EL (cell line): ENCODE results near the gene HNMT.
"Not testable (repeated sequence)": the region's sequence is repeated elsewhere in the genome, so short reads cannot be mapped to it uniquely, and the experiment has no call there.

Experiments used
- DNase-seq: peaks from one replicate; pipeline ENCODE4 v3.0.0-alpha.2; 2016

The HNMT gene

DNA sequence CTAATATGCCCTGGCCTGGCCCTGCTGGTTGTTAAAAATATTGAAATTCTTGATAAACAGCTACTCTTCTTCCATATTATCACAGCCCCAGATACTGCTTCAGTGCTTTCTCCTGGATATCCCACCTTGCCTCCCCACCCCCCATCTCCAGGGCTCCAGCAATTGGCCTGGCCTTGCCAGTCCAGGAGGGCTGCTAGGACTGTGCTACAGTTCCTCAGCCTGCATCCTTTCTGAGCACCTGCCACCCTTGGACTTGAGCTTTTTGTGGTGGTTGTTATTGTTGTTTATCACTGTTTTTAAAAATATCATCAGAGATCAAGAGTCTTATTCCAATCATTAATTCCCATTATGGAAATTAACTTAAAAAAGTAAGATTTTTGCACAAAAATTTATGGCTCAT is 13.5 kb downstream of the HNMT start:
- DNase-seq, result no peak

DNA sequence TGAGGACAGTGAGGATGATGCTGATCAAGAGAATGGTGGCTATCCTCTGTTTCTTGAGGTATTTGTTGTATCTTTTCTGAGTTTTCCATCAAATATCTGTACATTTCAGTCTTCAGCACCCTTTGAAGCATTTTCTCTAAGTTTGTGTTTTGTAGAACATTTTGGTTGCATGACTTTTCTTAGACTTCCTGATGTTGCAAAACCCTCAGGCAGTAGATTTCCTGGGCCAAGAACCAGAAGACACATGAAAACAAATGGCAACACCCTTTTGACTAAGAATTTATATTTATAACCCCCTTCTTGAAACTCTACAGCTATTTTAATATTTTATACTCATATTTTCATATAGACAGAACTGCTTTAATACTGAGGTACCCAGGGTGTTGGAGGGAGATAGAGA is 16.2 kb downstream of the HNMT start:
- no peak for DNase-seq

DNA sequence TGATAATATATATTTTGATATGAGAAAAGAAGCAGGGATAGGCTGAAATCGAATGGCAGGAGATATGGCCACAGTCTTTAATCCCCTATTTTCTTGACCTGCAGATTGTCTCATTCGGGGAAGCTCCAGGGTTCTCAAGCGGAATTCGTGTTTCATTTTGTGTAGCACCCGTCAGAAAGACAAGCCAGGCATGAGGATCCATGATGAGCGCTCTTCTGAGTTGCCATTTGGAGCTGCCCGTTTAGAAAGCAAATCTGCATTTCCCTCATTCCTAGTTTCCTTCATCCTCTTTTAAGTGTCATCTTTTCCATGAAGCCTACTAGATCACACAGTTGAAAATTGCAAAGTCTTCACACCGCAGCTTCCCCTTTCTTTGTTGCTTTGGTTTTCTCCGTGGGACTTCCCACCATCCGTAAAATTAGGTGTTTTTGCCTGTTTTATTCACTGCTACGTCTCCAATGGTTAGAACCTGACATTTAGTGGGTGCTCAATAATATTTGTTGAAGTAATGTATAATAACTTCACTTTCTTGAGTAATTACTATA is 16.9 kb downstream of the HNMT start:
- no peak for DNase-seq

DNA sequence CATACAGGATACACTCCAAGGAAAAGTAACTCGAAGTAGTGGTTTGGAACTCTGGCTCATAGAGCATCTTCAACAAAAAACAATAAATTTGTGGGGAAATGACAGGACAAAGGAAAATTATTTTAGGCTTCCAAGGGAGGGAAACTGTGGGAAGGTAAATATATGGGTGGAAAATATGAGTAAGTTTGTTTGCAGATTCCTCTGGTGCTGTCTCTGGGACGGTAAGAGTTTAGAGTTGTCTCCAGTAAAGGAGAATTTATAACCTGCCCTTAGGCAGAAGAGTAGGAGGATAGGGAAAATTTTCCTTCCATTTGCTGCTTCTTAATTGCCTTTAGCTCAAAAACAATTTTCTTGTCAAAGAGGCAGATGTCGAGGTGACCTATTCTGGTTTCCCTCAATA is 19.3 kb downstream of the HNMT start:
- no peak for DNase-seq

DNA sequence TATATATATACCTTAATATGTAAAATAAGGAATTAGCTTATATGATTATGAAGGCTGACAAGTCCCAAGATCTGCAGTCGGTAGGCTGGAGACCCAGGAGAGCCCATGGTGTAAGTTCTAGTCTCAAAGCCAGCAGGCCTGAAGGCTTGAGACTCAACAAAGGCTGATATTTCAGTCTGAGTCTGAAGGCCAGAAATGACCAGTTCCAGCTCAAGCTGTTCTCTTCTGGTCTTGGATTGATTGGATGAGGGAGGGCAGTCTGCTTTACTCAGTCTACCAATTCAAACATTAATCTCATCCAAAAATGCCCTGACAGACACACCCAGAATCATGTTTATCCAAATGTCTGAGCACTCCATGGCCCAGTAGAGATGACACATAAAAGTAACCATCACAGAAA is 22.0 kb downstream of the HNMT start:
- no peak for DNase-seq

DNA sequence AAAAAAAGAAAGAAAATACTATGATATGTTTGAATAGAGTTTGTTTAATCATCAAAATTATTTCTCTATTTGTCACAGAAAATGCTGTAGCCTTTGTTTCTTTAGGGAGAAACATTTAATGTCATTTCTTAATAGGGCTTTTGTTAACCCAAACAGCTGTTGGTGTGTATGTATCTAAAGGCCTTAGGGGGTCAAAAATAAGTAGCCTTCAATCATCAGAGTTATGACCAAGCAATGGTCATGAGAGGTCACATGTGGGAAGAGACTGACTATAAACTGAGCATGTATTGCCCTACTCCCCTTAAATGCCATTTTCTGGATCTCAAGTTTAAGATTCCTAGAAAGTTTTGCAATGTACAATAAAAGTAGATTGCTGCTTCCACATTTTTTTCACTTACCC is 22.7 kb downstream of the HNMT start:
- no peak for DNase-seq

DNA sequence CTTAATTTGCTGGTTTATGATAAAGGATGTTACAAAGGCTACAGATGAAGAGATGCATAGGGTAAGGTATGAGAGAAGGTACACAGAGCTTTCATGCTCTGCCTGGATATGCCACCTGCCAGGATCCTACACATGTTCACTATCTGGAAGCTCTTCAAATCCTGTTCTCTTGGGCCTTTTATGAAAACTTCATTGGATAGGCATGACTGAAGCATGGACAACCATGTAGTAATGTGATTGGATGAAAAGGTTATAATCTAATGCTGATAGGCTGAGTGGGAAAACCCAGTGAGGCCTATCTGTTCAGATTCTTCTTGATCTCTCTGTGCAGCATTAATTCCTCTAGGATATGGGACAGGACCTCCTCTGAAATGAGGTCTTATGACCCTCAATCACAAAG is 26.8 kb downstream of the HNMT start:
- DNase-seq, result no peak

DNA sequence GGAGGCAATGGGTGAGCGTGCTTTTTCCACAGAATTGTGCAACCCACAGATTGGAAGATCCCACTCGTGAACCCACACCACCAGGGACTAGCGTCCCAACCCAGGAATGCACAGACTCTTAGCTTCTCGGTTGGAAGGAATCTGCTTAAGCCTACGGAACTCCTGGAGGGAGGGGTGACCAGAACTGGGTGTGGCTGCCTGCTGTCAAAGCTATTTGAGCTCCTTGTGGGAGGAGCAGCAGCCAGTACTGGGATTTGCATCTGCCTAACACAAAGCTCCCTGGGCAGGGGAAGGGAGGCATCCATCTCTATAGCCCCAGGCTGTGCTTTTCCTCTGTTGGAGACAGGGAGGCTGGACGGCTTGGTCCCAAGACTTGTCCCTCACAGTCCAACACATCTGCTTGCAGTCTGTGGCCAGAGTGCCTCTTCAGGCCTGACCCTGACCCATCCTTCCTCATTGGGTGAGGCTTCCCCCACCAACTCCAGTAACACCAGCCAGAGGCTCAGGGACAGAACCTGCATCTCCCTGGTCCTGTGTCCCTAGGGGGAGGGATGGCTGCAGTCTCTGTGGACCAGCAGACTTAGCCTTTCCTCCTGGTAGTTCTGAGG is 27.9 kb downstream of the HNMT start:
- DNase-seq, result no peak

DNA sequence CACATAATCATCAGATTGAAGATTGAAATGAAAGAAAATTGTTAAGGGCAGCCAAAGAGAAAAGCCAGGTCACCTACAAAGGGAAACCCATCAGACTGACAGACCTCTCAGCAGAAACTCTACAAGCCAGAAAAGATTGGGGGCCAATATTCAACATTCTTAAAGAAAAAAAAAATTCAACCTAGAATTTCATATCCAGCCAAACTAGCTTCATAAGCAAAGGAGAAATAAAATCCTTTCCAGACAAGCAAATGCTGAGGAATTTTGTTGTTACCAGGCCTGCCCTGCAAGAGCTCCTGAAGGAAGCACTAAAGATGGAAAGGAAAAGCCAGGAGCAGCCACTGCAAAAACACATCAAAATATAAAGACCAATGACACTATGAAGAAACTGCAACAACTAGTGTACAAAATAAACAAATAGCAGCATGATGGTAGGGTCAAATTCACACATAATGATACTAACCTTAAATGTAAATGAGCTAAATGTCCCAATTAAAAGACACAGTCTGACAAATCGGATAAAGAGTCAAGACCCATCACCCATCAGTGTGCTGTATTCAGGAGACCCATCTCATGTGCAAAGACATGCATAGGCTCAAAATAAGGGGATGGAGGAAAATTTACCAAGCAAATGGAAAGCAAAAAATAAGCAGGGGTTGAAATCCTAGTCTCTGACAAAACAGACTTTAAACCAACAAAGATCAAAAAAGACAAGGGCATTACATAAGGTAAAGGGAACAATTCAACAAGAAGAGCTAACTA is 29.6 kb downstream of the HNMT start:
- DNase-seq, result not testable (repeated sequence)

DNA sequence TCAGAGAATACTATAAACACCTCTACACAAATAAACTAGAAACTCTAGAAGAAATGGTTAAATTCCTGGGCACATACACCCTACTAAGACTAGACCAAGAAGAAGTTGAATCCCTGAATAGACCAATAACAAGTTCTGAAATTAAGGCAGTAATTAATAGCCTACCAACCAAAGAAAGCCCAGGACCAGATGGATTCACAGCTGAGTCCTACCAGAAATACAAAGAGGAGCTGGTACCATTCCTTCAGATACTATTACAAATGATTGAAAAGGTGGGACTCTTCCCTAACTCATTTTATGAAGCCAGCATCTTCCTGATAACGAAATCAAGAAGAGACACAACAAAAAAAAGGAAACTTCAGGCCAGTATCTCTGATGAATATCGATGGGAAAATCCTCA is 31.1 kb downstream of the HNMT start:
- DNase-seq, result not testable (repeated sequence)

DNA sequence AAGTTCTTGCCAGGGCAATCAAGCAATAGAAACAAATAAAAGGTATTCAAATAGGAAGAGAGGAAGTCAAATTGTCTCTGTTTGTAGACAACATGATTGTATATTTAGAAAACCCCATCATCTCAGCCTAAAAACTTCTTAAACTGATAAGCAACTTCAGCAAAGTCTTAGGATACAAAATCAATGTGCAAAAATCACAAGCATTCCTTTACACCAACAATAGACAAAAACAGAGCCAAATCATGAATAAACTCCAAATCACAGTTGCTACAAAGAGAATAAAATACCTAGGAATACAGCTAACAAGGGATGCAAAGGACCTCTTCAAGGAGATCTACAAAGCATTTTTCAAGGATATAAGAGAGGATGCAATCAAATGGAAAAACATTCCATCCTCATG is 31.9 kb downstream of the HNMT start:
- DNase-seq, result not testable (repeated sequence)

DNA sequence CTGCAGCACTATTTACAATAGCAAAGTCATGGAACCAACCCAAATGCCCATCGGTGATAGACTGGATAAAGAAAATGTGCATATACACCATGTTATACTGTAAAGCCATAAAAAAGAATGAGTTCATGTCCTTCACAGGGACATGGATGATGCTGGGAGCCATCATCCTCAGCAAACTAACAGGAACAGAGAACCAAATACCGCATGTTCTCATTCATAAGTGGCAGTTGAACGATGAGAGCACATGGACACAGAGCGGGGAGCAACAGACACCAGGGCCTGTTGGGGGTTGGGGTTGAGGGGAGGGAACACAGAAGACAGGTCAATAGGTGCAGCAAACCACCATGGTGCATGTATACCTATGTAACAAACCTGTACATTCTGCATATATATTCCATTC is 33.5 kb downstream of the HNMT start:
- DNase-seq, result no peak

DNA sequence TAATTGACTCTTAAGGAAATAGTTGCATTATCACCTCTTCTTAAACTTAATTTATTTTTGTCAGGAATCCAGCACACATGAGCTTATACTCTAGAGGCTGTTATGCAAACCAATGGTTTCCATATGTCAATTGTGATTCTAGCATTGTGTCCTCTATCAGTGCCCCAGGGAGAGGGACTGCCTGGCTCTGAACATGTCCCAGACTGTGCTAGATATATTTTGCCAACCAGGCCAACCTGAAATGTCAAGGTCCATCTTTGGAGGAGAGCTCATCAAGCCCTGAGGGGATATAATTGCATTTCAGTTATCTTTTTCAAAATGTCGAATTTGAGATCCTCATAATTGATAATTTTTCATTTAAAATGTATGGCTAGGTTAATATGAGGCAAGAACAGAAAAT is 34.2 kb downstream of the HNMT start:
- no peak for DNase-seq

DNA sequence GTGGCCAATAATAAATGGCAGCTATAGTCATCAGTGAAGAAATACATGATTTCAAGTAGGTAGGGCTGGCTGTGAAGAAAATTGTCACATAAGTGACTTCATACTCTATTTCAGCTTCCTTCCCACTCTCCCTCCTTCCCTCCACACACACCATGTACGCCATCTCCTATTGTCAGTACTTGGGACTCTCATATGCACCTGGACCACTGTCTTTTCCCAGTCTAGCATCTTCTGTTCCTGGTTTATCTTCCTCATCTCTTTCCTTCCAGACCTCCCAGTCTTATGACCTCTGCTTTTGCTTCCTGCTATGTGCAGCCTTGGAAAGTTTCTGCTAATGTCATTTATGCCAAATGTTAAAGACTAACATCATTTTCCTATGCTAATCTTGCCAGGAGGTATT is 35.0 kb downstream of the HNMT start:
- no peak for DNase-seq

DNA sequence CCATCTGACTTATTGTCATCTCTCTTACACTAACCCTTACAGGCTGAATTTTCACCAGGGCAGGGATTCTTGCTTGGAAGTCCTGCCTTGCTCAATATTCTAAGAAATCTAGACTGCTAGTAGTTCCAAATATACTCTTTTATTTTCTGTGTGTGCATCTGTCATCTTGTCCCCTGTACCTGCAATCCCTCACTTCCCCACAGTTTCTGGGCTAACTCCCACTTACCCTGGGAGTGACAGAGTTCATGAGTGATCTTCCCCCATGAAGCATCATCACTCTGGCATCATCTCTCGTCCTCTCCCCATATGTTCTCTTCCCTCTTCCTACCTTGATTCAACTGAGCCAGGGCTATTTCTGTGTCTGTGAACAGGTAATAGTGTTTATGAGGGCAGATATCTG is 35.7 kb downstream of the HNMT start:
- DNase-seq, result no peak

DNA sequence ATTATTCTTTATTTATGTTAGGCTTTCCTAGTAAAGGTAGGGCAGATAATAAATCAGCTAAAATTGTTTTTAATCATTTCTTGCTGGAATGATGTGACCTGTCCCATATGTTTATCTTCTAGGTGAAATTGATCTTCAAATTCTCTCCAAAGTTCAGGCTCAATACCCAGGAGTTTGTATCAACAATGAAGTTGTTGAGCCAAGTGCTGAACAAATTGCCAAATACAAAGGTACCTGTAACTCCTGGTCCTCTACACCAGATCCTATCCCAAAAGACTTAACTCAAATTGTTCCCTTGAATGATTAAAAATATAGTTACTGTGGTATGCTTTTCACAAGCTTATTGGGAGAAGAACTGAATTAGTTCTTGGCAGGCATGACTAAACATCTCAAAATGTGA is 36.5 kb downstream of the HNMT start:
- DNase-seq, result no peak

DNA sequence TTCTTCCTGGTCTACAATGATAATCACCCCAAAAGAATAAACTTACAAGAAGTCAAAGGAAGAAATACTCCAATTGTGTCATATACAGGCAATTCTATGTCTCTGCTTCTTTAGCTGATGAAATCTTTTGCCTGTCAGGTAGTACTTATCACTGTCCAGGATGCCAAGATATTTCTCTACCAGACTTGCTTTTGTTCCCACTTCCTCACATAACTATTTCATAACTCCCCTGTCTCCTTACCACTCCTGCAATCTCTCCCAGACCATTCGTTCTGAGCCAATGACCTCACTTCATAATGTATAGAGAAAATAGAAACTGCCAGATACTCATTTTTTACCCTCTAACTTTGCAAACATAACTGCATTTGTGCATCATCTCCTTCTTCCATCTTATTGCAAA is 39.1 kb downstream of the HNMT start:
- DNase-seq, result no peak

DNA sequence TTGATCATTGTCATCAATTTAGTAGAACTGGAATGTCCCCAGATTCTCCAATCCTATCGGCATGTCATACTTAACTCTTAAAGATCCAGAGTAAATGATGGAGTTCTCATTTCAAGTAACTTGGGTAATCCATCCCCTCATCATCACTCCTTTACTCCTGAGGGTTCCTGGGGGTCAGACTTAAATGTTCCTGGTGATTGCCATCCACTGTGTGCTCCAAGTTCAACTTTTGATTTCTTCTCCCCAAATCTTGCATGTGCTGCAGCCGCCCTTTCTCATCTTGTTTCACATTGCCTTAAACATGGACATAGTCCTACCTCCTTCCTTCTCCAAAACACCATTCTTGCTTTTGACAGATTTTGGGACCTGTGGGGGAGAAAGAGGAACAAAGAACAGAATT is 43.2 kb downstream of the HNMT start:
- no peak for DNase-seq

DNA sequence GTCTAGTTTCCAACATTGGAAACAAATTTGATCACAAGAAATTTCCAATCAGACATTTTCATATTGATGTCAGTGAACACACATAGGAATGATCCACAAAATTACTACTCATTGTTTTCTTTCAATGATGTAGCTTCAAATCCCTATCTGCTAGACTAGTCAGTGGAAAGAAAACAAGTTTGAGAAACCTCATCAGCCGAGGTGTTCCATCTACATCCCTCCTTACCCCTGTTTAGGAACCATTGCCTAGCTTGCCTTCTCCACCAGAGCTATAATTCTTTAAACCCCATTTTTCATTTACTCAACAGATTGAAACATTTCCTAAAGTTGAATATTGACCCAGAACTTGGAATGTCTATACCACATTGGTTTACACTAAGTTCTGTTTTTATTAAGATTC is 45.3 kb downstream of the HNMT start:
- DNase-seq, result no peak

DNA sequence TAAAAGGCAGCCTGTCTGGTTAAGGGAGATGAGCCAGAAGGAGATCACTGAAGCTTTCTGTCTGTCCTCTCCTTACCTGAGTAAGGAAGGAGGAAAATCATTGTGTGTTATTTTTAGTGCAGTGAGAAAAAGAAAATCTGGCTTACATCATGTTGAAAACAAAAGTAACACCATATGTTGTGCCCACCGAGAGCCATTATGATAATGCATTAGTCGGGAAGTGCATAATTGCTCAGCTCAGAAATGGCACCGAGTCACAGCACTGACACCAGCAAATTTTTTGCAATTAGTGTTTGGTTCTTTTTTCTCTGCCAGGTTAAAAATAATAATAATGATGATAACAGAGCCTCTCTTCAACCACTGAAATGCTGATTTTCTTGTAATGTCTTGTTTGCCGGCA is 46.6 kb downstream of the HNMT start:
- no peak for DNase-seq

DNA sequence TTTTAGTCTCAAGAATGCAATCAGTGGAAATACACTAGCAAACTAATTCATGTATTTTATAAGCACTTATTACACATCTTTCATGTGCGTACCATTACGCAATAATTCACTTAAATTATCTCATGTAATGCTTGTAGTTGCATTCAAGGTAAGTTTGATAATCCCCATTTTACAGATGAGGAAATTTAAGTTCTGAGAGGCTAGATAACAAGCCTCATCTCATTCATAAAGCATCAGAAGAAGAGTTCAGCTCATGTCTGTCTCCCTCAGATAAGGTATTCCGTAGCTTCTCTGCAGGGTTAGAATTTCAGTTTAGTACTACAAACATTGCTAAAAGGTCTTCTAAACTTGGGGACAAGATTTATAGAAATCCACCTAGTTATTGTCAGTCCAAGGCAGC is 47.8 kb downstream of the HNMT start:
- DNase-seq, result no peak

DNA sequence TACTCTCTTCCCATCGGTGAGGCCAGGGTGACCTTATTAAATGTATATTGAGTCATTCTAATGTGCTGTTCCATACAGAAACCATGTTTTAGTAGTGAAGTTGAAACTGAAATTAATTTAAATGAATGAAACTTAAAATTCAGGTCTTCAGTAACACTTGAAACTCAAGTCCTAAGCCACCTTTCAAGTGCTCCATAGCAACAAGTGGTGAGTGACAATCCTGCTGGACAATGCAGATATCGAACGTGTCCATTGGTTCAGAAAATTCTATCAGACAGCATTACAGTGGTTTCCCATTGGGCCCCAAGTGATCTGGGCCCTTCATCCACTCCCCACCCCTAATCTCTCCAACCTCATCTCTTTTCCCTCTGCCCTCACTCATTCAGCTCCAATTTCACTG is 48.7 kb downstream of the HNMT start:
- DNase-seq, result no peak

DNA sequence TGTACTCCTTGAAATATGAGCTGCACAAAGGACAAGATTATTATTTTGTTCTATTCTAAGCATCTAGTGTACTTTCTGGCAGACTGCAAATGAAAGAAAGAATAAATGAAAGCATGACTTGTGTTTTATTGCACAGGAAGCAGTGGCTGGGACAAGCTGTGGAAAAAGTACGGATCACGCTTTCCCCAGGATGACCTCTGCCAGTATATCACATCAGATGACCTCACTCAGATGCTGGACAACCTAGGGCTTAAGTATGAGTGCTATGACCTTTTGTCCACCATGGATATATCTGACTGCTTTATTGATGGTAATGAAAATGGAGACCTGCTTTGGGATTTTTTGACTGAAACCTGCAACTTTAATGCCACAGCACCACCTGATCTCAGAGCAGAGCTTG is 49.4 kb downstream of the HNMT start:
- no peak for DNase-seq

DNA sequence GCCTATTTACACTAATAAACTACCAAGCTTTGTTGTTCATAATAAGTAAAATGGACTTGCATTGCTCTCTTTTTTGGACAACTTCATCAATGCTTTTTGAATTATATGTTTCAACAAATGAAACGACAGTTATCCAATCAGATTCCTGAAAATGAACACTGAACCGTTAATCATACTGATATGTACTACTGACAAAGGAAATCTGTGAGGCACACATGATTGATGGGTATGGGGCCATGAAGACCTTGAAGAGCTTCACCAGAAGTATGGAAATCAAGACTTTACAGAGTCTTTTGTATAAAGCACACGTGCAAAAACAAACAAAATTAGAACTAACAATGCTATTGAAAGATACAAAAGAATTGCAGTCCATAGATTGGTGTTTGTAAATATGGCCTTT is 51.2 kb downstream of the HNMT start:
- DNase-seq, result no peak
